Liver (tissue), 9 donors: ENCODE data around the gene APELA. TPM values are rescaled to one million over a fixed set of nuclear protein-coding genes. Genes with fewer than 3 reads are reported as not detected.

Experiments used
- DNase-seq: peaks from one replicate; pipeline ENCODE4 v3.0.0-alpha.2; 2017; ENCODE audit warnings: low spot score
- H3K27ac ChIP-seq, 2 donors: one replicate each; pipeline ENCODE4 v1.7.0; 2013; ENCODE audit warnings: inconsistent platforms in 2 of 2, low read length in 2 of 2, control low read depth in 1 of 2, low read depth in 1 of 2, mild to moderate bottlenecking in 1 of 2
- H3K27me3 ChIP-seq, 4 donors: one replicate each; pipeline versions ENCODE4 v1.6.1 to v1.7.0; 2013; ENCODE audit warnings: low read length in 3 of 4, inconsistent platforms in 1 of 4, mild to moderate bottlenecking in 1 of 4, moderate library complexity in 1 of 4; ENCODE audit not compliant: control insufficient read depth in 4 of 4, insufficient read depth in 4 of 4
- H3K36me3 ChIP-seq, 4 donors: one replicate each; pipeline versions ENCODE4 v1.6.1 to v1.7.0; 2013; ENCODE audit warnings: low read length in 3 of 4, mild to moderate bottlenecking in 3 of 4, low read depth in 1 of 4, moderate library complexity in 1 of 4; ENCODE audit not compliant: control insufficient read depth in 4 of 4, insufficient read depth in 3 of 4
- H3K4me1 ChIP-seq, 4 donors: one replicate each; pipeline versions ENCODE4 v1.6.1 to v1.7.0; 2013; ENCODE audit warnings: low read length in 3 of 4, mild to moderate bottlenecking in 3 of 4, moderate library complexity in 1 of 4; ENCODE audit not compliant: control insufficient read depth in 4 of 4, insufficient read depth in 4 of 4
- H3K4me3 ChIP-seq, 3 donors: one replicate each; pipeline versions ENCODE4 v1.6.1 to v1.7.0; 2013; ENCODE audit warnings: low read length in 3 of 3, control low read depth in 1 of 3, low read depth in 1 of 3, mild to moderate bottlenecking in 1 of 3
- H3K9ac ChIP-seq, 2 donors: one replicate each; pipeline ENCODE4 v1.7.0; 2013; ENCODE audit warnings: low read length in 2 of 2, mild to moderate bottlenecking in 2 of 2, moderate library complexity in 2 of 2, control low read depth in 1 of 2, low read depth in 1 of 2
- H3K9me3 ChIP-seq, 4 donors: one replicate each; pipeline versions ENCODE4 v1.6.1 to v1.7.0; 2013; ENCODE audit warnings: low read length in 3 of 4; ENCODE audit not compliant: control insufficient read depth in 4 of 4
- EGR1 ChIP-seq, 2 donors: IDR thresholded peaks; 2 replicates each; pipeline ENCODE4 v1.6.1; 2016 to 2018; ENCODE audit warnings: antibody characterized with exemption in 2 of 2, low read depth in 2 of 2
- FOXA1 ChIP-seq: IDR thresholded peaks from 2 replicates; pipeline ENCODE4 v1.6.1; 2016; ENCODE audit warnings: antibody characterized with exemption
- FOXA2 ChIP-seq: IDR thresholded peaks from 2 replicates; pipeline ENCODE4 v1.6.1; 2016; ENCODE audit warnings: antibody characterized with exemption
- GABPA ChIP-seq, 2 donors: IDR thresholded peaks in 1 of 2; conservative IDR thresholded peaks in 1 of 2; 2 replicates each; pipeline ENCODE4 v1.6.1; 2016; ENCODE audit warnings: antibody characterized with exemption in 2 of 2, mild to moderate bottlenecking in 1 of 2, moderate library complexity in 1 of 2
- HNF4A ChIP-seq, 2 donors: conservative IDR thresholded peaks; 2 replicates each; pipeline ENCODE4 v1.6.1; 2016; ENCODE audit warnings: antibody characterized with exemption in 2 of 2, mild to moderate bottlenecking in 2 of 2
- HNF4G ChIP-seq: IDR thresholded peaks from 2 replicates; pipeline ENCODE4 v1.6.1; 2016; ENCODE audit warnings: antibody characterized with exemption
- JUND ChIP-seq, 2 donors: IDR thresholded peaks; 2 replicates each; pipeline ENCODE4 v1.6.1; 2016; ENCODE audit warnings: antibody characterized with exemption in 2 of 2
- NR2F2 ChIP-seq: IDR thresholded peaks from 2 replicates; pipeline ENCODE4 v1.6.1; 2016; ENCODE audit warnings: antibody characterized with exemption
- RAD21 ChIP-seq, 2 donors: IDR thresholded peaks; 2 replicates each; pipeline ENCODE4 v1.6.1; 2016; ENCODE audit warnings: antibody characterized with exemption in 2 of 2, mild to moderate bottlenecking in 2 of 2
- RXRA ChIP-seq, 2 donors: IDR thresholded peaks; 2 replicates each; pipeline ENCODE4 v1.6.1; 2017 to 2018; ENCODE audit warnings: antibody characterized with exemption in 2 of 2, mild to moderate bottlenecking in 1 of 2
- SP1 ChIP-seq: IDR thresholded peaks from 2 replicates; pipeline ENCODE4 v1.6.1; 2018; ENCODE audit warnings: antibody characterized with exemption, mild to moderate bottlenecking
- TAF1 ChIP-seq: conservative IDR thresholded peaks from 2 replicates; pipeline ENCODE4 v1.6.1; 2016; ENCODE audit warnings: antibody characterized with exemption, mild to moderate bottlenecking
- YY1 ChIP-seq: IDR thresholded peaks from 2 replicates; pipeline ENCODE4 v1.6.1; 2016; ENCODE audit warnings: antibody characterized with exemption, mild to moderate bottlenecking
- whole genome bisulfite sequencing: extraction: QIAGEN DNeasy Blood & Tissue Kit; methylation state at CpG from one replicate; pipeline ENCODE4 v1.1.7; 2013; 5-methylcytosine and 5-hydroxymethylcytosine counted together
- polyA plus RNA-seq, 2 donors: library from polyadenylated mRNA; stranded (reverse) in 1 of 2; unstranded in 1 of 2; fragments of 200-250 nt in 1 of 2; fragments of >200 nt in 1 of 2; fragmentation: Nextera tagmentation in 1 of 2; extraction: Ambion mirVana in 1 of 2; gene quantifications; one replicate each; pipeline versions ENCODE4 v1.2.1 to v1.2.3, GENCODE V29; 2013 to 2015
- total RNA-seq, 2 donors: library from RNA; depleted of rRNA; stranded (reverse); fragments of >200 nt; gene quantifications; one replicate each; pipeline ENCODE4 v1.2.3, GENCODE V29; 2014
- TF ChIP-seq, protein P1 (sequence below): IDR thresholded peaks from 2 replicates; pipeline ENCODE4 v1.6.1; 2016; ENCODE audit warnings: antibody characterized with exemption, mild to moderate bottlenecking
- TF ChIP-seq, protein P2 (sequence below): IDR thresholded peaks from 2 replicates; pipeline ENCODE4 v1.6.1; 2016; ENCODE audit warnings: antibody characterized with exemption
- TF ChIP-seq, protein P3 (sequence below): IDR thresholded peaks from 2 replicates; pipeline ENCODE4 v1.6.1; 2016; ENCODE audit warnings: antibody characterized with exemption
- TF ChIP-seq, protein P4 (sequence below): IDR thresholded peaks from 2 replicates; pipeline ENCODE4 v1.6.1; 2016; ENCODE audit warnings: antibody characterized with exemption
- TF ChIP-seq, protein P5 (sequence below): fragments of 150-350 bp; IDR thresholded peaks from 2 replicates; pipeline ENCODE4 v1.5.1; 2017; ENCODE audit warnings: improper control_type of control experiment, low read depth, low read length; ENCODE audit not compliant: missing input control
- donor health status: healthy.
- donor health status: healthy.
- donor health status: healthy.
- donor health status: healthy.
- donor health status: healthy.

The APELA gene
- total and polyA plus RNA-seq, 4 donors = 1.6 TPM; not detected in 3

DNA sequence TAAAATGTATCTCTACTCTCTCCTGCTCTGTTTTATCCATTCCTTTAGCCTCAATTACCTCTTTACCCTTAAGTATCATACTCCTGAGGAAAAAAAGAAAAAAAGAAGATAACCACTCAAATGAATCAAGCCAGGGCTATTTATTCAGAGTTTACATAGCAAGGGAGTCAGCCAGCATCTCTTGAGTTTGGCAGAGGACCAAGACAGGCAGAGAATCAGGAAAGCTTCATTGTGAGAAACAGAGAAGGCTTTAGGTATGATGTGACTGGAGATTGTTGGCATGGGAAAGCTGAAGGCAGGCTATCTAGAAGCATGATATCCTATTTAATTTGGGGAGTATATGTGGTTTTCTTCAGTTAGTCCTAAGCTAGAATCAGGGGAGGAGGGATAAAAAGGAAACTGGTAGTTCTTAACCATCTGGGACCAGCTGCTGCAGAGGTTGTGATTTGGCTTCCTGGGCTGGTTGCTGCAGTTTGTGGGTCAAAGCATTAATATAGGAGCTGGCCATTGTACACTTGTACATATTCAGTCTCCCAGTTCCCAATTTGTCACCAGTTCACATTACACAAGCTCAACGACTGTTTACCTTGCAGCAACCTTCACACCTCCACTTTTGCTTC, 11.2 kb downstream of the APELA start:
- H3K4me1 ChIP-seq = no peaks in the 10 kb centered on the region
- no peak for DNase-seq
- 62% methylated on average over 1 of the region's 1 CpG for WGBS
- no peak overlapping the region for H3K27ac ChIP-seq
- no peaks in the 10 kb centered on the region for H3K36me3 ChIP-seq
- no peaks in the 10 kb centered on the region for H3K27me3 ChIP-seq
- H3K4me3 ChIP-seq = no peak overlapping the region
- no peaks in the 10 kb centered on the region for H3K9me3 ChIP-seq
- H3K9ac ChIP-seq = no peak overlapping the region
- no peak for TF ChIP-seq HNF4G
- no peak for TF ChIP-seq FOXA2
- TF ChIP-seq GABPA (IDR thresholded peaks at IDR 0.05 in 1 of 2, conservative IDR thresholded peaks at IDR 0.05 in 1 of 2) = no peak
- TF ChIP-seq JUND (IDR thresholded peaks at IDR 0.05) = no peak
- TF ChIP-seq FOXA1 = no peak
- no peak for TF ChIP-seq HNF4A (conservative IDR thresholded peaks at IDR 0.05)
- no peak for TF ChIP-seq EGR1 (IDR thresholded peaks at IDR 0.05; ENCODE audit: low read depth in 2 of 2)
- TF ChIP-seq NR2F2 = no peak
- no peak for TF ChIP-seq SP1
- TF ChIP-seq, protein P1, sequence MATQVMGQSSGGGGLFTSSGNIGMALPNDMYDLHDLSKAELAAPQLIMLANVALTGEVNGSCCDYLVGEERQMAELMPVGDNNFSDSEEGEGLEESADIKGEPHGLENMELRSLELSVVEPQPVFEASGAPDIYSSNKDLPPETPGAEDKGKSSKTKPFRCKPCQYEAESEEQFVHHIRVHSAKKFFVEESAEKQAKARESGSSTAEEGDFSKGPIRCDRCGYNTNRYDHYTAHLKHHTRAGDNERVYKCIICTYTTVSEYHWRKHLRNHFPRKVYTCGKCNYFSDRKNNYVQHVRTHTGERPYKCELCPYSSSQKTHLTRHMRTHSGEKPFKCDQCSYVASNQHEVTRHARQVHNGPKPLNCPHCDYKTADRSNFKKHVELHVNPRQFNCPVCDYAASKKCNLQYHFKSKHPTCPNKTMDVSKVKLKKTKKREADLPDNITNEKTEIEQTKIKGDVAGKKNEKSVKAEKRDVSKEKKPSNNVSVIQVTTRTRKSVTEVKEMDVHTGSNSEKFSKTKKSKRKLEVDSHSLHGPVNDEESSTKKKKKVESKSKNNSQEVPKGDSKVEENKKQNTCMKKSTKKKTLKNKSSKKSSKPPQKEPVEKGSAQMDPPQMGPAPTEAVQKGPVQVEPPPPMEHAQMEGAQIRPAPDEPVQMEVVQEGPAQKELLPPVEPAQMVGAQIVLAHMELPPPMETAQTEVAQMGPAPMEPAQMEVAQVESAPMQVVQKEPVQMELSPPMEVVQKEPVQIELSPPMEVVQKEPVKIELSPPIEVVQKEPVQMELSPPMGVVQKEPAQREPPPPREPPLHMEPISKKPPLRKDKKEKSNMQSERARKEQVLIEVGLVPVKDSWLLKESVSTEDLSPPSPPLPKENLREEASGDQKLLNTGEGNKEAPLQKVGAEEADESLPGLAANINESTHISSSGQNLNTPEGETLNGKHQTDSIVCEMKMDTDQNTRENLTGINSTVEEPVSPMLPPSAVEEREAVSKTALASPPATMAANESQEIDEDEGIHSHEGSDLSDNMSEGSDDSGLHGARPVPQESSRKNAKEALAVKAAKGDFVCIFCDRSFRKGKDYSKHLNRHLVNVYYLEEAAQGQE = no peak
- TF ChIP-seq, protein P2, sequence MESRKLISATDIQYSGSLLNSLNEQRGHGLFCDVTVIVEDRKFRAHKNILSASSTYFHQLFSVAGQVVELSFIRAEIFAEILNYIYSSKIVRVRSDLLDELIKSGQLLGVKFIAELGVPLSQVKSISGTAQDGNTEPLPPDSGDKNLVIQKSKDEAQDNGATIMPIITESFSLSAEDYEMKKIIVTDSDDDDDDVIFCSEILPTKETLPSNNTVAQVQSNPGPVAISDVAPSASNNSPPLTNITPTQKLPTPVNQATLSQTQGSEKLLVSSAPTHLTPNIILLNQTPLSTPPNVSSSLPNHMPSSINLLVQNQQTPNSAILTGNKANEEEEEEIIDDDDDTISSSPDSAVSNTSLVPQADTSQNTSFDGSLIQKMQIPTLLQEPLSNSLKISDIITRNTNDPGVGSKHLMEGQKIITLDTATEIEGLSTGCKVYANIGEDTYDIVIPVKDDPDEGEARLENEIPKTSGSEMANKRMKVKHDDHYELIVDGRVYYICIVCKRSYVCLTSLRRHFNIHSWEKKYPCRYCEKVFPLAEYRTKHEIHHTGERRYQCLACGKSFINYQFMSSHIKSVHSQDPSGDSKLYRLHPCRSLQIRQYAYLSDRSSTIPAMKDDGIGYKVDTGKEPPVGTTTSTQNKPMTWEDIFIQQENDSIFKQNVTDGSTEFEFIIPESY = no peak
- TF ChIP-seq, protein P3, sequence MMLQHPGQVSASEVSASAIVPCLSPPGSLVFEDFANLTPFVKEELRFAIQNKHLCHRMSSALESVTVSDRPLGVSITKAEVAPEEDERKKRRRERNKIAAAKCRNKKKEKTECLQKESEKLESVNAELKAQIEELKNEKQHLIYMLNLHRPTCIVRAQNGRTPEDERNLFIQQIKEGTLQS = no peak
- TF ChIP-seq RAD21 (IDR thresholded peaks at IDR 0.05) = no peak
- no peak for TF ChIP-seq TAF1
- TF ChIP-seq, protein P4, sequence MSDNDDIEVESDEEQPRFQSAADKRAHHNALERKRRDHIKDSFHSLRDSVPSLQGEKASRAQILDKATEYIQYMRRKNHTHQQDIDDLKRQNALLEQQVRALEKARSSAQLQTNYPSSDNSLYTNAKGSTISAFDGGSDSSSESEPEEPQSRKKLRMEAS = no peak
- no peak for TF ChIP-seq RXRA (IDR thresholded peaks at IDR 0.05)

DNA sequence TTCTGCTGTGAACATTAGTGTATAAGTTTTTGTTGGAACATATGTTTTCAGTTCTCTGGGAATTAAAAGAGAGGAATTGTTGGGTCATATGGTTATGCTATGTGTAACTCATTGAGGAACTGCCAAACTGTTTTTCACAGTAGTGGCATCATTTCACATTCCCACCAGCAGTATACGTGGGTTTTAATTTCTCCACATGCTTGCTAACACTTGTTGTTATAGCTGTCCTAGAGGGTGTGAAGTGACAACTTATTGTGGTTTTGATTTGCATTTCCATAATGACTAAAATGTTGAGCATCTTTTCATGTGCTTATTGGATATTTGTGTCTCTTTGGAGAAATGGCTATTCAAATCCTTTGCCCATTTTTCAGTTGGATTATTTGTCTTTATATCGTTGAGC, 13.7 kb downstream of the APELA start:
- Histone ChIP-seq H3K36me3 (no peaks in the 10 kb centered on the region), H3K27me3 (no peaks in the 10 kb centered on the region), H3K27ac (no peak overlapping the region), H3K9me3 (no peaks in the 10 kb centered on the region), H3K4me1 (no peaks in the 10 kb centered on the region), H3K4me3 (no peak overlapping the region), H3K9ac (no peak overlapping the region)
- no peak for DNase-seq
- 81% methylated on average over 2 of the region's 2 CpGs for WGBS
- TF ChIP-seq NR2F2 (no peak), FOXA2 (no peak), EGR1 (IDR thresholded peaks at IDR 0.05; ENCODE audit: low read depth in 2 of 2) (no peak), SP1 (no peak), HNF4A (conservative IDR thresholded peaks at IDR 0.05) (no peak), RXRA (IDR thresholded peaks at IDR 0.05) (no peak), YY1 (no peak), FOXA1 (no peak)
- TF ChIP-seq, protein P5, sequence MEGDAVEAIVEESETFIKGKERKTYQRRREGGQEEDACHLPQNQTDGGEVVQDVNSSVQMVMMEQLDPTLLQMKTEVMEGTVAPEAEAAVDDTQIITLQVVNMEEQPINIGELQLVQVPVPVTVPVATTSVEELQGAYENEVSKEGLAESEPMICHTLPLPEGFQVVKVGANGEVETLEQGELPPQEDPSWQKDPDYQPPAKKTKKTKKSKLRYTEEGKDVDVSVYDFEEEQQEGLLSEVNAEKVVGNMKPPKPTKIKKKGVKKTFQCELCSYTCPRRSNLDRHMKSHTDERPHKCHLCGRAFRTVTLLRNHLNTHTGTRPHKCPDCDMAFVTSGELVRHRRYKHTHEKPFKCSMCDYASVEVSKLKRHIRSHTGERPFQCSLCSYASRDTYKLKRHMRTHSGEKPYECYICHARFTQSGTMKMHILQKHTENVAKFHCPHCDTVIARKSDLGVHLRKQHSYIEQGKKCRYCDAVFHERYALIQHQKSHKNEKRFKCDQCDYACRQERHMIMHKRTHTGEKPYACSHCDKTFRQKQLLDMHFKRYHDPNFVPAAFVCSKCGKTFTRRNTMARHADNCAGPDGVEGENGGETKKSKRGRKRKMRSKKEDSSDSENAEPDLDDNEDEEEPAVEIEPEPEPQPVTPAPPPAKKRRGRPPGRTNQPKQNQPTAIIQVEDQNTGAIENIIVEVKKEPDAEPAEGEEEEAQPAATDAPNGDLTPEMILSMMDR = no peak
- TF ChIP-seq, protein P3 = no peak
- TF ChIP-seq, protein P1 = no peak
